GM13977 (cell line): ENCODE results near the gene ZNRD2.

Experiments
- DNase-seq: peaks from one replicate; pipeline ENCODE4 v3.0.0; 2012; ENCODE audit warnings: low spot score
- in situ Hi-C: fragments of 300-500 bp; cut with MboI; formaldehyde crosslinking; loops from one replicate; pipeline ENCODE4 v1.12.0; 2022; ENCODE audit warnings: low sequenced_read_pairs, low pct_unique_long_range_greater_than_20kb, mixed read lengths, inconsistent platforms; ENCODE audit not compliant: unreplicated experiment
- TF ChIP-seq, protein P1 (sequence below): IDR thresholded peaks from 2 replicates; pipeline ENCODE4 v1.5.1; 2012; ENCODE audit warnings: mild to moderate bottlenecking, control low read depth; ENCODE audit not compliant: insufficient read depth; ENCODE audit errors: extremely low read depth, missing control alignments

The ZNRD2 gene

DNA sequence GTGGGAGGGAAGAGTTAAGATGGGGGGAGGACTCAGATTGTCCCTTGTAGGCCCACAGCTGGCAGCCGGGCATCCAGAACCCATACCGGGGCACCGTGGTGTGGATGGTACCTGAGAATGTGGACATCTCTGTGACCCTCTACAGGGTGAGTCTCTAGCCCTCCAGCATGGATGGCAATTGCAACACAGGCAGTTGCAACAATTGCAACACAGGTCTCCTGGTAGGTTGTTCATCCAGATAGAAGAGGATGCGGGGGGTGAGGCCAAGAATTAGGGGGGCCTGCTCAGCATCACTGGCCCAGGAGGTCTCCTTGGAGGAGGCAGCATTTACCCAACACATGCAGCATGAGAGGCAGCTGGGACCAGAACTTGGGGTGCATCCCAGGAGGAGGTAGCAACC lies 9.0 kb downstream of the ZNRD2 start:
- in situ Hi-C loops: no loop called here
- no peak for DNase-seq
- TF ChIP-seq, protein P1, sequence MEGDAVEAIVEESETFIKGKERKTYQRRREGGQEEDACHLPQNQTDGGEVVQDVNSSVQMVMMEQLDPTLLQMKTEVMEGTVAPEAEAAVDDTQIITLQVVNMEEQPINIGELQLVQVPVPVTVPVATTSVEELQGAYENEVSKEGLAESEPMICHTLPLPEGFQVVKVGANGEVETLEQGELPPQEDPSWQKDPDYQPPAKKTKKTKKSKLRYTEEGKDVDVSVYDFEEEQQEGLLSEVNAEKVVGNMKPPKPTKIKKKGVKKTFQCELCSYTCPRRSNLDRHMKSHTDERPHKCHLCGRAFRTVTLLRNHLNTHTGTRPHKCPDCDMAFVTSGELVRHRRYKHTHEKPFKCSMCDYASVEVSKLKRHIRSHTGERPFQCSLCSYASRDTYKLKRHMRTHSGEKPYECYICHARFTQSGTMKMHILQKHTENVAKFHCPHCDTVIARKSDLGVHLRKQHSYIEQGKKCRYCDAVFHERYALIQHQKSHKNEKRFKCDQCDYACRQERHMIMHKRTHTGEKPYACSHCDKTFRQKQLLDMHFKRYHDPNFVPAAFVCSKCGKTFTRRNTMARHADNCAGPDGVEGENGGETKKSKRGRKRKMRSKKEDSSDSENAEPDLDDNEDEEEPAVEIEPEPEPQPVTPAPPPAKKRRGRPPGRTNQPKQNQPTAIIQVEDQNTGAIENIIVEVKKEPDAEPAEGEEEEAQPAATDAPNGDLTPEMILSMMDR: no peak

DNA sequence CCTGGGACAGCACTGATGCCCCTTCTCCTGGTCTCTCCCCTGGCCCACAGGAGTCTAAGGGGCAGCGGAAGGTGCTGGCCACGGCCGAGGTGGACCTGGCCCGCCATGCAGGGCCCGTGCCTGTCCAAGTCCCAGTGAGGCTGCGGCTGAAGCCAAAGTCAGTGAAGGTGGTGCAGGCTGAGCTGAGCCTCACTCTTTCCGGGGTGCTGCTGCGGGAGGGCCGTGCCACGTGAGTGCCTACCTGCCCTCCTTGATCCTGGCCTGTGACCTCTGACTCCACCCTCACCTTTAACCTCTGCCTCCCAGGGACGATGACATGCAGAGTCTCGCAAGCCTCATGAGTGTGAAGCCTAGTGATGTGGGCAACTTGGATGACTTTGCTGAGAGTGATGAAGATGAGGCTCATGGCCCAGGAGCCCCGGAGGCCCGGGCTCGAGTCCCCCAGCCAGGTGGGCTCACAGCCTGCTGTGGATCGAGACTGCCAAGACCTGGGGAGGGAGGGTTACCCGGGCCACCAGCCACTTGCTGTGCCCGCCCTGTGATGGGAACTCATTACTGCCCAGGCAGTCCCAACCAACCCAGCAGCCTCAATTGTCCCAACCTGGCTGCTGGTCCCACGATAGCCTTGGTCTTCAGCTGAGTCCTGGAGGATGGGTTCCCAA lies 9.9 kb downstream of the ZNRD2 start:
- TF ChIP-seq, protein P1: no peak
- in situ Hi-C loops: no loop called here
- no peak for DNase-seq

DNA sequence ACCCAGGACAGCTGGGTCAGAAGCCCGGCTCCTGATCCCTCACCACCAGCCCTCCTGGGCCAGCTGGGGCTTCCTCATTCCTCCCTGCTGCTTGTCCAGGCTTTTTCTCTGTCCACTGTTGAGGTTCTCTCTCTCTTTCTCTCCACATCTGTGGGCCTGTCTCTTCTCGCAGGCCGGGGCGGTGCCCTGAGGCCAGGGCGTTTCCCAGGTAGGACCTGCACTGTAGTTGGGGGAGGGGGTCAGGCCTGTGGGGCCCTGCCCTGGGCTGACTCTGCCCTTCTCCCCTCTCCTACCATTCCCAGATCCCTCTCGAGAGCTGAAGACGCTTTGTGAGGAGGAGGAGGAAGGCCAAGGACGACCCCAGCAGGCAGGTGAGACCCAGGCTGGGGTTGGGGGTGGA lies 10.5 kb downstream of the ZNRD2 start:
- in situ Hi-C loops: no loop called here
- TF ChIP-seq, protein P1: no peak
- DNase-seq: no peak

DNA sequence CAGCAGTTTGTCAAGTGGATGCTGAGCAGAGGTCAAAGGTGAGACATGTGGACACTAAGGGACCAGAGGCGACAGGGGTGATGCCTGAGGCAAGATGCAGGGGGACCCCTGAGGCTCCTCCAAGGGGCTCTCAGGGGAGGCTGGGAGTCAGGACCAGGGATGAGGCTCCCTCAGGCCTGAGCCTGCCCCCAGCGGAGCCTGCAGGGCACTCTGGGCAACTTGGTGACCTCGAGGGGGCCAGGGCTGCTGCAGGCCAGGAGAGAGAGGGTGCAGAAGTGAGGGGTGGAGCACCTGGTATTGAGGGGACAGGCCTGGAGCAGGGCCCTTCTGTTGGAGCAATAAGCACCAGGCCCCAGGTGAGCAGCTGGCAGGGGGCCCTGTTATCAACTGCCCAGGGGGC lies 11.7 kb downstream of the ZNRD2 start:
- TF ChIP-seq, protein P1: no peak
- DNase-seq: no peak
- in situ Hi-C loops: no loop called here

DNA sequence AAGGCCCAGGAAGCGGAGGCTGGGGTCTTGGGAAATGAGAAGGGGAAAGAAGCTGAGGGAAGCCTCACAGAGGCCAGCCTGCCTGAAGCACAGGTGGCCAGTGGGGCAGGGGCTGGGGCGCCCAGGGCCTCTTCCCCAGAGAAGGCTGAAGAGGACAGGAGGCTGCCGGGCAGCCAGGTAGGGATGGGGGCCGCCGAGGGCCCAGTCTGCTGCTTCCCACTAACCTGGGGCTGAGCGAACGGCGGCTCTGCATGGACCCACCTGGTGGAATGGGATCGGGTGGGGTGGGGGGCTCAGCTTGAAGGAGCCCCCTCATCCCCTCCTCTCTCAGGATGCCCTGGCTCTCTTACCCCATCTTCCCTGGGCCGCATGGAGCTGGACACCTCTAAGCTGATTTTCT lies 13.3 kb downstream of the ZNRD2 start:
- no peak for DNase-seq
- TF ChIP-seq, protein P1: no peak
- in situ Hi-C loops: no loop called here

DNA sequence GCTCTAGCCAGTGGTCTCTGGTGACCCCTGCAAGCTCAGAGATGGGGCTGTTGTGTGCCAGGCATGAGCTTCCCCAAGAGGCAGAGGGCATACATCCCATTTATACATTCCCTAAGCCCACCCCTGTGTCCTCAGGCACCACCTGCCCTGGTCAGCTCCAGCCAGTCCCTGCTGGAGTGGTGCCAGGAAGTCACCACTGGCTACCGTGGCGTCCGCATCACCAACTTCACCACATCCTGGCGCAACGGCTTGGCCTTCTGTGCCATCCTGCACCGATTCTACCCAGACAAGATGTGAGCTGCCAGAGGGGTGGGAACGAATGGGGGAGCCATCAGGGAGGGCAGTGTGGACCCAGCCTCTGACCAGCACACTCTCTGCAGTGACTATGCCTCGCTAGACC lies 13.8 kb downstream of the ZNRD2 start:
- TF ChIP-seq, protein P1: no peak
- in situ Hi-C loops: no loop called here
- DNase-seq: no peak

DNA sequence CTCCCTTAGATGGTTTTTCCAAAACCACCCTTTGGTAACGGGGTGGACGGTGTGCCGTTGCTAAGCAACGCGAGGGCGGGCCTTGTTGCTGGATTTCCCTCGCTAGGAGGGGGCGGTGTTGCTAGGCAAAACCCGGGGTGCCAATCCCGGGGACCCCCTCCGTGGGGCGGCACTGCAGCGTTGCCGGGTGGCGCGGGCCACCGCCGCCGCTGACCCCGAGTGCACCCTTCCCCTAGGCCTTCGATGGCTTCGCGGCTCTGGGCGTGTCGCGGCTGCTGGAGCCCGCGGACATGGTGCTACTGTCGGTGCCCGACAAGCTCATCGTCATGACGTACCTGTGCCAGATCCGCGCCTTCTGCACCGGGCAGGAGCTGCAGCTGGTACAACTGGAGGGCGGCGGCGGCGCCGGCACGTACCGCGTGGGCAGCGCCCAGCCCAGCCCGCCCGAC lies 14.5 kb downstream of the ZNRD2 start:
- DNase-seq: no peak
- TF ChIP-seq, protein P1: no peak
- in situ Hi-C loops: no loop called here
